Ovary (tissue), 9 donors: ENCODE data around the gene TXNDC11. TPM values are rescaled to one million over a fixed set of nuclear protein-coding genes. Genes with fewer than 3 reads are reported as not detected.

Experiments used
- DNase-seq, 5 donors: peaks; one replicate each; pipeline ENCODE4 v3.0.0-alpha.2; 2019 to 2020
- H3K27ac ChIP-seq, 2 donors: fragments of 200-600 bp; one replicate each; pipeline versions ENCODE4 v1.5.1 to v1.8.0; 2019 to 2022
- H3K27me3 ChIP-seq: fragments of 200-600 bp; one replicate; pipeline ENCODE4 v1.8.0; 2022
- H3K36me3 ChIP-seq: fragments of 200-600 bp; sonication (generic); one replicate; pipeline ENCODE4 v1.5.1; 2019
- H3K4me1 ChIP-seq: one replicate; pipeline ENCODE4 v1.8.1; 2013; ENCODE audit warnings: mild to moderate bottlenecking, moderate library complexity; ENCODE audit not compliant: insufficient read depth
- H3K4me3 ChIP-seq: fragments of 200-600 bp; sonication (generic); one replicate; pipeline ENCODE4 v1.5.1; 2017
- H3K9me3 ChIP-seq, 2 donors: fragments of 200-600 bp in 1 of 2; sonication (generic) in 1 of 2; one replicate each; pipeline versions ENCODE4 v1.5.1 to v1.8.1; 2013 to 2019; ENCODE audit warnings: mild to moderate bottlenecking in 1 of 2, moderate library complexity in 1 of 2
- CTCF ChIP-seq, 3 donors: fragments of 450-650 bp in 2 of 3; fragments of 200-600 bp in 1 of 3; IDR thresholded peaks; one replicate each; pipeline versions ENCODE4 v1.5.1 to v1.8.0; 2016 to 2022; ENCODE audit warnings: antibody characterized with exemption in 3 of 3, mild to moderate bottlenecking in 1 of 3
- EP300 ChIP-seq: sonication (generic); formaldehyde crosslinking; IDR thresholded peaks from one replicate; pipeline ENCODE4 v1.6.1; 2017; ENCODE audit warnings: antibody characterized with exemption
- POLR2A ChIP-seq: fragments of 450-650 bp; IDR thresholded peaks from one replicate; pipeline ENCODE4 v1.6.1; 2017; ENCODE audit warnings: antibody characterized with exemption, mild to moderate bottlenecking, moderate library complexity
- WGBS, 3 donors: extraction: QIAGEN DNeasy Blood & Tissue Kit in 1 of 3; methylation state at CpG; one replicate each; pipeline versions ENCODE4 v1.1.5 to v1.1.7; 2013 to 2017; 5-methylcytosine and 5-hydroxymethylcytosine counted together
- intact Hi-C, 4 donors: fragments of 100-400 bp; cut with DNase I; formaldehyde crosslinking; loops; one replicate each; pipeline versions ENCODE4 v1.11.0 to v1.15.1; 2022 to 2023
- polyA plus RNA-seq, 2 donors: library from polyadenylated mRNA; stranded (reverse); fragments of 200-250 nt in 1 of 2; fragments of 350-450 nt in 1 of 2; fragmentation: Illumina TruSeq in 1 of 2; extraction: RNeasy Lipid Tissue Mini Kit (QIAGEN cat#74804) in 1 of 2; gene quantifications; one replicate each; pipeline ENCODE4 v1.2.3, GENCODE V29; 2013 to 2014
- total RNA-seq, 7 donors: library from RNA; depleted of rRNA in 2 of 7; stranded (reverse); fragments of >200 nt in 2 of 7; fragmentation: NEBNext Ultra II Directional in 3 of 7; extraction: Animal tissue kit (Norgen Biotek cat#: 25700) in 3 of 7; gene quantifications; one replicate each; pipeline versions ENCODE4 v1.1.0 to v1.2.4, GENCODE V29; 2016 to 2023
- donor health status: DM: no; HTN: no; CAD: no; lungs with moderate emphysema.
- donor health status: DM: no; HTN: no; CAD: no.
- donor health status: Bipolar disorder and iron deficiency.
- donor health status: DM: yes; HTN: yes; CAD: no.
- donor health status: DM: no; HTN: no; CAD: no.
- donor health status: DM: yes; HTN: yes; CAD: no.

Gene TXNDC11
- total and polyA plus RNA-seq, 9 donors, result 32.3 to 48.6 (median 39.3) TPM

- no peak overlapping the region for H3K4me3 ChIP-seq
- H3K4me1 ChIP-seq, result peaks cover 10% of the 10 kb centered on the region
- no peak for DNase-seq
- WGBS, 3 donors, result 79 to 93% (median 89%) methylated on average over 3 of the region's 3 CpGs
- TF ChIP-seq CTCF (IDR thresholded peaks at IDR 0.05), result no peak
- TF ChIP-seq POLR2A, result no peak
- no peak for TF ChIP-seq EP300
- H3K27me3 ChIP-seq, result no peaks in the 10 kb centered on the region
- no peaks in the 10 kb centered on the region for H3K9me3 ChIP-seq
- intact Hi-C loops, result no loop called here
- peak overlapping the region in 1 of 2 donors; percentile 8 for H3K27ac ChIP-seq
- H3K36me3 ChIP-seq, result no peaks in the 10 kb centered on the region
These were observed 53.4 kb downstream of the TXNDC11 start for GRCh38 chr16:11689031-11689840.

GRCh38 chr16:11688520-11688886 is 54.2 kb downstream of the TXNDC11 start:
- WGBS, 3 donors, result 40 to 55% (median 47%) methylated on average over 1 of the region's 1 CpG
- Histone ChIP-seq H3K9me3 (no peaks in the 10 kb centered on the region), H3K36me3 (no peaks in the 10 kb centered on the region), H3K4me1 (peaks cover 10% of the 10 kb centered on the region), H3K27me3 (no peaks in the 10 kb centered on the region), H3K27ac (no peak overlapping the region), H3K4me3 (no peak overlapping the region)
- intact Hi-C loops, result no loop called here
- no peak for DNase-seq
- TF ChIP-seq CTCF (IDR thresholded peaks at IDR 0.05) (no peak), EP300 (no peak), POLR2A (no peak)

- no peak overlapping the region for H3K4me3 ChIP-seq
- WGBS, 3 donors, result 80 to 87% (median 85%) methylated on average over 13 of the region's 13 CpGs
- H3K9me3 ChIP-seq, result no peaks in the 10 kb centered on the region
- H3K36me3 ChIP-seq, result no peaks in the 10 kb centered on the region
- intact Hi-C loops, result no loop called here
- H3K27me3 ChIP-seq, result no peaks in the 10 kb centered on the region
- no peak for DNase-seq
- TF ChIP-seq POLR2A (no peak), EP300 (no peak), CTCF (IDR thresholded peaks at IDR 0.05) (no peak)
- peaks cover 10% of the 10 kb centered on the region for H3K4me1 ChIP-seq
- H3K27ac ChIP-seq, result no peak overlapping the region
These were observed 54.8 kb downstream of the TXNDC11 start for GRCh38 chr16:11687601-11688519.

GRCh38 chr16:11686713-11687380 is 55.8 kb downstream of the TXNDC11 start:
- H3K4me3 ChIP-seq, result no peak overlapping the region
- no peaks in the 10 kb centered on the region for H3K27me3 ChIP-seq
- no peaks in the 10 kb centered on the region for H3K9me3 ChIP-seq
- TF ChIP-seq POLR2A, result no peak
- TF ChIP-seq EP300, result no peak
- WGBS, 3 donors, result 36 to 57% (median 49%) methylated on average over 6 of the region's 6 CpGs
- H3K4me1 ChIP-seq, result peaks cover 10% of the 10 kb centered on the region
- no peaks in the 10 kb centered on the region for H3K36me3 ChIP-seq
- no peak overlapping the region for H3K27ac ChIP-seq
- no peak for DNase-seq
- intact Hi-C loops, result no loop called here
